Tibial nerve (tissue), 4 donors: Measurements from ENCODE around the gene CGNL1. TPM values are rescaled to one million over a fixed set of nuclear protein-coding genes. Genes with fewer than 3 reads are reported as not detected.

Source experiments
- DNase-seq, 2 donors: peaks; one replicate each; pipeline ENCODE4 v3.0.0-alpha.2; 2019; ENCODE audit warnings: low spot score in 2 of 2
- H3K27ac ChIP-seq, 4 donors: fragments of 200-600 bp; sonication (generic) in 3 of 4; one replicate each; pipeline ENCODE4 v1.5.1; 2017 to 2019; ENCODE audit warnings: mild to moderate bottlenecking in 1 of 4
- H3K27me3 ChIP-seq, 2 donors: fragments of 200-600 bp; sonication (generic) in 1 of 2; one replicate each; pipeline versions ENCODE4 v1.5.1 to v1.6.0; 2017 to 2019
- H3K36me3 ChIP-seq, 3 donors: fragments of 200-600 bp; sonication (generic); one replicate each; pipeline ENCODE4 v1.5.1; 2018 to 2019
- H3K4me1 ChIP-seq, 4 donors: fragments of 200-600 bp; sonication (generic) in 3 of 4; one replicate each; pipeline ENCODE4 v1.5.1; 2017 to 2019
- H3K4me3 ChIP-seq, 4 donors: fragments of 200-600 bp; sonication (generic) in 3 of 4; one replicate each; pipeline ENCODE4 v1.5.1; 2017 to 2019; ENCODE audit warnings: mild to moderate bottlenecking in 1 of 4, moderate library complexity in 1 of 4
- H3K9me3 ChIP-seq, 4 donors: fragments of 200-600 bp; sonication (generic) in 3 of 4; one replicate each; pipeline ENCODE4 v1.5.1; 2017 to 2019
- EP300 ChIP-seq, 2 donors: sonication (generic); formaldehyde crosslinking; IDR thresholded peaks; one replicate each; pipeline ENCODE4 v1.6.1; 2017; ENCODE audit warnings: antibody characterized with exemption in 2 of 2, mild to moderate bottlenecking in 1 of 2
- POLR2A ChIP-seq, 2 donors: fragments of 450-650 bp; IDR thresholded peaks; one replicate each; pipeline ENCODE4 v1.6.1; 2017; ENCODE audit warnings: antibody characterized with exemption in 2 of 2, mild to moderate bottlenecking in 2 of 2, moderate library complexity in 2 of 2
- WGBS, 2 donors: methylation state at CpG; one replicate each; pipeline ENCODE4 v1.1.5; 2018; 5-methylcytosine and 5-hydroxymethylcytosine counted together
- total RNA-seq, 4 donors: library from RNA; depleted of rRNA; stranded (reverse); fragments of >200 nt; gene quantifications; one replicate each; pipeline ENCODE4 v1.1.0, GENCODE V29; 2016
- TF ChIP-seq, protein P1 (sequence below), 5 experiments: fragments of 200-600 bp in 3 of 5; fragments of 450-650 bp in 2 of 5; sonication (generic) in 3 of 5; IDR thresholded peaks; one replicate each; pipeline ENCODE4 v1.5.1; 2016 to 2019; ENCODE audit warnings: antibody characterized with exemption in 5 of 5, mild to moderate bottlenecking in 3 of 5, moderate library complexity in 2 of 5

The CGNL1 gene
- total RNA-seq, 4 donors from 2014 or later: 15.9 to 36.7 (median 29.2) TPM

GRCh38 chr15:57570340-57570739, 194.0 kb downstream of the CGNL1 start:
- no peaks in the 10 kb centered on the region for H3K4me1 ChIP-seq
- no peak overlapping the region for H3K27ac ChIP-seq
- no peaks in the 10 kb centered on the region for H3K9me3 ChIP-seq
- no peak overlapping the region for H3K4me3 ChIP-seq
- WGBS, 2 donors: 82 to 84% methylated on average over 2 of the region's 2 CpGs
- no peaks in the 10 kb centered on the region for H3K36me3 ChIP-seq
- no peaks in the 10 kb centered on the region for H3K27me3 ChIP-seq
- TF ChIP-seq POLR2A (IDR thresholded peaks at IDR 0.05): no peak
- TF ChIP-seq, protein P1, sequence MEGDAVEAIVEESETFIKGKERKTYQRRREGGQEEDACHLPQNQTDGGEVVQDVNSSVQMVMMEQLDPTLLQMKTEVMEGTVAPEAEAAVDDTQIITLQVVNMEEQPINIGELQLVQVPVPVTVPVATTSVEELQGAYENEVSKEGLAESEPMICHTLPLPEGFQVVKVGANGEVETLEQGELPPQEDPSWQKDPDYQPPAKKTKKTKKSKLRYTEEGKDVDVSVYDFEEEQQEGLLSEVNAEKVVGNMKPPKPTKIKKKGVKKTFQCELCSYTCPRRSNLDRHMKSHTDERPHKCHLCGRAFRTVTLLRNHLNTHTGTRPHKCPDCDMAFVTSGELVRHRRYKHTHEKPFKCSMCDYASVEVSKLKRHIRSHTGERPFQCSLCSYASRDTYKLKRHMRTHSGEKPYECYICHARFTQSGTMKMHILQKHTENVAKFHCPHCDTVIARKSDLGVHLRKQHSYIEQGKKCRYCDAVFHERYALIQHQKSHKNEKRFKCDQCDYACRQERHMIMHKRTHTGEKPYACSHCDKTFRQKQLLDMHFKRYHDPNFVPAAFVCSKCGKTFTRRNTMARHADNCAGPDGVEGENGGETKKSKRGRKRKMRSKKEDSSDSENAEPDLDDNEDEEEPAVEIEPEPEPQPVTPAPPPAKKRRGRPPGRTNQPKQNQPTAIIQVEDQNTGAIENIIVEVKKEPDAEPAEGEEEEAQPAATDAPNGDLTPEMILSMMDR (IDR thresholded peaks at IDR 0.05): no peak
- no peak for TF ChIP-seq EP300 (IDR thresholded peaks at IDR 0.05)
- no peak for DNase-seq

GRCh38 chr15:57570994-57571393, 194.7 kb downstream of the CGNL1 start:
- no peak for TF ChIP-seq POLR2A (IDR thresholded peaks at IDR 0.05)
- TF ChIP-seq, protein P1 (IDR thresholded peaks at IDR 0.05): no peak
- TF ChIP-seq EP300 (IDR thresholded peaks at IDR 0.05): no peak
- Histone ChIP-seq H3K9me3 (no peaks in the 10 kb centered on the region), H3K36me3 (no peaks in the 10 kb centered on the region), H3K27me3 (no peaks in the 10 kb centered on the region), H3K27ac (no peak overlapping the region), H3K4me1 (no peaks in the 10 kb centered on the region), H3K4me3 (no peak overlapping the region)
- DNase-seq: no peak
- WGBS, 2 donors: 73 to 88% methylated on average over 3 of the region's 3 CpGs

DNA sequence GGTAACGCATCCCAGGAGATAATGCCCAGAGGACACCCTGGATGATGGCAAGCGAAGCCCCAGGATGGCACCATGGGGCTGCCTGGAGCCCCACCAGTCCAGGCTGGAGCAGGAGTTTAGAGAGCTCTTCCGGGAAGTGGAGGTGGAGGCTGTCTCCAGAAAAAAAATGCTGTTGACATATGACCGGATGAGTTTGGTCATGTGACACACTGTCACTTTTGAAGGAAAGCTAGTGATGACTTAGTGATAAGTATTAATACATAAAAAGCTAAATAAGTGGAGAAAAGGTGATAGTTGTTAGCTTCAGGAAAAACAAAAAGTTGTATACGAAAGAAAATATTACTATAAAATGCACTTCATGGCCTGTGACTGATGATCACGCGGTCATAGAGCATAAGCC, 195.4 kb downstream of the CGNL1 start:
- H3K27ac ChIP-seq: no peak overlapping the region
- WGBS, 2 donors: 91 to 92% methylated on average over 7 of the region's 7 CpGs
- no peaks in the 10 kb centered on the region for H3K36me3 ChIP-seq
- H3K27me3 ChIP-seq: no peaks in the 10 kb centered on the region
- DNase-seq: no peak
- TF ChIP-seq POLR2A (IDR thresholded peaks at IDR 0.05) (no peak), EP300 (IDR thresholded peaks at IDR 0.05) (no peak)
- TF ChIP-seq, protein P1 (IDR thresholded peaks at IDR 0.05): no peak
- H3K4me1 ChIP-seq: no peaks in the 10 kb centered on the region
- H3K4me3 ChIP-seq: no peak overlapping the region
- H3K9me3 ChIP-seq: no peaks in the 10 kb centered on the region

GRCh38 chr15:57572468-57572867, 196.2 kb downstream of the CGNL1 start:
- H3K27me3 ChIP-seq: no peaks in the 10 kb centered on the region
- TF ChIP-seq, protein P1 (IDR thresholded peaks at IDR 0.05): no peak
- TF ChIP-seq POLR2A (IDR thresholded peaks at IDR 0.05) (no peak), EP300 (IDR thresholded peaks at IDR 0.05) (no peak)

GRCh38 chr15:57573151-57573550, 196.8 kb downstream of the CGNL1 start:
- no peak for DNase-seq
- Histone ChIP-seq H3K4me3 (no peak overlapping the region), H3K4me1 (no peaks in the 10 kb centered on the region), H3K36me3 (no peaks in the 10 kb centered on the region), H3K27me3 (no peaks in the 10 kb centered on the region), H3K9me3 (no peaks in the 10 kb centered on the region), H3K27ac (no peak overlapping the region)
- 76 to 87% methylated on average over 4 of the region's 4 CpGs for WGBS, 2 donors
- no peak for TF ChIP-seq EP300 (IDR thresholded peaks at IDR 0.05)
- TF ChIP-seq, protein P1 (IDR thresholded peaks at IDR 0.05): no peak
- TF ChIP-seq POLR2A (IDR thresholded peaks at IDR 0.05): no peak

More at GRCh38 chr15:57572468-57572867, 196.2 kb downstream of the CGNL1 start:
- Histone ChIP-seq H3K4me1 (no peaks in the 10 kb centered on the region), H3K9me3 (no peaks in the 10 kb centered on the region), H3K27ac (no peak overlapping the region), H3K36me3 (no peaks in the 10 kb centered on the region), H3K4me3 (no peak overlapping the region)
- no peak for DNase-seq
- WGBS, 2 donors: 62 to 69% methylated on average over 3 of the region's 3 CpGs
